ENCODE measurements around the gene OGFOD3. TPM values are rescaled to one million over a fixed set of nuclear protein-coding genes. Genes with fewer than 3 reads are reported as not detected.

The OGFOD3 gene
- total and polyA plus RNA-seq, 2 donors (not counting 1 experiment from before 2014, with no cell fraction given) = 22.6 to 30.5 TPM

GRCh38 chr17:82444941-82445521, 26.6 kb upstream of the OGFOD3 start:
- peaks cover 68% of the 10 kb centered on the region for H4K20me1 ChIP-seq (ENCODE audit: control insufficient read depth, insufficient read depth, low read length, poor library complexity, severe bottlenecking)
- no peaks in the 10 kb centered on the region for H3K9me3 ChIP-seq (ENCODE audit: control extremely low read depth in 1 of 3, control insufficient read depth in 2 of 3, insufficient read depth in 1 of 3, low read length in 2 of 3)
- WGBS (ENCODE audit: insufficient coverage) = 59% methylated on average over 19 of the region's 19 CpGs
- H3K4me1 ChIP-seq (ENCODE audit: control insufficient read depth in 2 of 2, insufficient read depth in 2 of 2, low read length in 2 of 2) = peaks cover 21 to 73% of the 10 kb centered on the region in 2 donors
- no peak overlapping the region for H2AFZ ChIP-seq (ENCODE audit: insufficient read depth, low read depth, low read length, poor library complexity, severe bottlenecking)
- TF ChIP-seq CTCF (IDR thresholded peaks at IDR 0.05) (no peak), EZH2 (IDR thresholded peaks at IDR 0.05; ENCODE audit: borderline replicate concordance, insufficient read depth, low read depth, low read length, poor library complexity, severe bottlenecking) (no peak)
- Mint-ChIP-seq H3K4me1 (peaks cover 57% of the 10 kb centered on the region), H3K9me3 (ENCODE audit: insufficient read depth) (no peaks in the 10 kb centered on the region), H3K4me3 (no peak overlapping the region), H3K27ac (no peak overlapping the region), H3K27me3 (no peaks in the 10 kb centered on the region)
- DNase-seq = no peak
- no peak for ATAC-seq (ENCODE audit: low read depth)
- no peak overlapping the region for H3K9ac ChIP-seq (ENCODE audit: low read length)
- H3K27me3 ChIP-seq (replicated peaks in 1 of 4; ENCODE audit: control extremely low read depth in 1 of 4, control insufficient read depth in 3 of 4, insufficient read depth in 4 of 4, low read length in 3 of 4) = no peaks in the 10 kb centered on the region
- peaks cover 1 to 64% of the 10 kb centered on the region in 2 experiments for H3K36me3 ChIP-seq (replicated peaks in 1 of 2; ENCODE audit: control extremely low read depth in 1 of 2, control insufficient read depth in 1 of 2, extremely low read depth in 1 of 2, insufficient read depth in 2 of 2, low read length in 1 of 2)
- no peak overlapping the region for H3K4me2 ChIP-seq (replicated peaks; ENCODE audit: low read depth, low read length, poor library complexity, severe bottlenecking)
- peak overlapping the region in 1 of 2 donors; percentile 69 for H3K27ac ChIP-seq (ENCODE audit: low read length in 2 of 2)
- H3K4me3 ChIP-seq (ENCODE audit: control extremely low read depth in 1 of 5, extremely low read depth in 1 of 5, insufficient read depth in 1 of 5, low read depth in 2 of 5, low read length in 4 of 5) = no peak overlapping the region
- ChIA-PET POLR2A (interaction anchor here (1.2 kb wide), 1 partner anchor 10 kb away, joined by 3 read pairs; no protein-coding TSS in a partner anchor), CTCF (interaction anchor here (1.2 kb wide), 1 partner anchor 10 kb away, joined by 3 read pairs; no protein-coding TSS in a partner anchor)
- peaks cover 78% of the 10 kb centered on the region for H3K79me2 ChIP-seq (ENCODE audit: control insufficient read depth, insufficient read depth, low read length)
- intact Hi-C loops (cut with micrococcal nuclease) = no loop called here

GRCh38 chr17:82444284-82444893, 26.0 kb upstream of the OGFOD3 start:
- H3K79me2 ChIP-seq (ENCODE audit: control insufficient read depth, insufficient read depth, low read length) = peaks cover 80% of the 10 kb centered on the region
- intact Hi-C loops (cut with micrococcal nuclease) = no loop called here
- H2AFZ ChIP-seq (ENCODE audit: insufficient read depth, low read depth, low read length, poor library complexity, severe bottlenecking) = no peak overlapping the region
- no peak overlapping the region for H3K9ac ChIP-seq (ENCODE audit: low read length)
- Mint-ChIP-seq H3K27me3 (no peaks in the 10 kb centered on the region), H3K9me3 (ENCODE audit: insufficient read depth) (no peaks in the 10 kb centered on the region), H3K4me3 (no peak overlapping the region), H3K4me1 (peaks cover 55% of the 10 kb centered on the region), H3K27ac (peak overlapping the region; percentile 15)
- no peak overlapping the region for H3K4me3 ChIP-seq (ENCODE audit: control extremely low read depth in 1 of 5, extremely low read depth in 1 of 5, insufficient read depth in 1 of 5, low read depth in 2 of 5, low read length in 4 of 5)
- no peak for DNase-seq
- no peak for ATAC-seq (ENCODE audit: low read depth)
- POLR2A ChIA-PET = interaction anchor here (1.2 kb wide), 1 partner anchor 10 kb away, joined by 3 read pairs; no protein-coding TSS in a partner anchor
- WGBS (ENCODE audit: insufficient coverage) = 82% methylated on average over 33 of the region's 35 CpGs
- H3K27me3 ChIP-seq (replicated peaks in 1 of 4; ENCODE audit: control extremely low read depth in 1 of 4, control insufficient read depth in 3 of 4, insufficient read depth in 4 of 4, low read length in 3 of 4) = no peaks in the 10 kb centered on the region
- no peak for TF ChIP-seq EZH2 (IDR thresholded peaks at IDR 0.05; ENCODE audit: borderline replicate concordance, insufficient read depth, low read depth, low read length, poor library complexity, severe bottlenecking)
- no peak for TF ChIP-seq CTCF (IDR thresholded peaks at IDR 0.05)
- peaks cover 1 to 66% of the 10 kb centered on the region in 2 experiments for H3K36me3 ChIP-seq (replicated peaks in 1 of 2; ENCODE audit: control extremely low read depth in 1 of 2, control insufficient read depth in 1 of 2, extremely low read depth in 1 of 2, insufficient read depth in 2 of 2, low read length in 1 of 2)
- H3K4me2 ChIP-seq (replicated peaks; ENCODE audit: low read depth, low read length, poor library complexity, severe bottlenecking) = no peak overlapping the region
- H3K27ac ChIP-seq (ENCODE audit: low read length in 2 of 2) = no peak overlapping the region
- CTCF ChIA-PET = no interaction called here
- H3K4me1 ChIP-seq (ENCODE audit: control insufficient read depth in 2 of 2, insufficient read depth in 2 of 2, low read length in 2 of 2) = peaks cover 27 to 75% of the 10 kb centered on the region in 2 donors
- no peaks in the 10 kb centered on the region for H3K9me3 ChIP-seq (ENCODE audit: control extremely low read depth in 1 of 3, control insufficient read depth in 2 of 3, insufficient read depth in 1 of 3, low read length in 2 of 3)
- peaks cover 75% of the 10 kb centered on the region for H4K20me1 ChIP-seq (ENCODE audit: control insufficient read depth, insufficient read depth, low read length, poor library complexity, severe bottlenecking)
